SK-N-SH treated with all-trans-retinoic acid at 6 μM for 48 hours (cell line): ENCODE measurements around the gene PCIF1.

Experiments used
- ATAC-seq: fragments of 200-7000 bp; cut with Tn5 transposase; 3 replicates; pipeline ENCODE4 v1.9.1; 2020; ENCODE audit warnings: mild to moderate bottlenecking, moderate library complexity
- ARNTL ChIP-seq: fragments of 450-650 bp; formaldehyde crosslinking; IDR thresholded peaks from 2 replicates; pipeline ENCODE4 v1.5.0; 2020; ENCODE audit warnings: low read depth, mild to moderate bottlenecking, moderate library complexity, borderline replicate concordance
- BACH2 ChIP-seq: fragments of 250-450 bp; sonication (Bioruptor Pico); IDR thresholded peaks from 2 replicates; pipeline ENCODE4 v1.9.0; 2021; ENCODE audit warnings: mild to moderate bottlenecking, borderline replicate concordance
- CREB5 ChIP-seq: fragments of 250-450 bp; sonication (Bioruptor Pico); IDR thresholded peaks from 2 replicates; pipeline ENCODE4 v1.5.1; 2020; ENCODE audit warnings: low read depth, mild to moderate bottlenecking, moderate library complexity
- CSDC2 ChIP-seq: fragments of 250-450 bp; sonication (Bioruptor Pico); IDR thresholded peaks from 2 replicates; pipeline ENCODE4 v1.5.0; 2020; ENCODE audit warnings: mild to moderate bottlenecking, moderate library complexity
- CSRNP3 ChIP-seq: fragments of 250-450 bp; sonication (Bioruptor Pico); IDR thresholded peaks from 2 replicates; pipeline ENCODE4 v1.5.1; 2021; ENCODE audit warnings: mild to moderate bottlenecking, moderate library complexity
- ESRRG ChIP-seq: fragments of 250-450 bp; sonication (Bioruptor Pico); IDR thresholded peaks from 2 replicates; pipeline ENCODE4 v1.6.1; 2021; ENCODE audit warnings: mild to moderate bottlenecking
- GLIS3 ChIP-seq: fragments of 250-450 bp; sonication (Bioruptor Pico); IDR thresholded peaks from 2 replicates; pipeline ENCODE4 v1.5.0; 2020; ENCODE audit warnings: mild to moderate bottlenecking, moderate library complexity
- ISL1 ChIP-seq: fragments of 250-450 bp; sonication (Bioruptor Pico); IDR thresholded peaks from 2 replicates; pipeline ENCODE4 v2.1.2; 2022; ENCODE audit warnings: mild to moderate bottlenecking, moderate library complexity
- OSR1 ChIP-seq: fragments of 250-450 bp; sonication (Bioruptor Pico); IDR thresholded peaks from 2 replicates; pipeline ENCODE4 v1.8.0; 2022; ENCODE audit warnings: moderate library complexity, mild to moderate bottlenecking, inconsistent platforms
- PPARA ChIP-seq: fragments of 250-450 bp; sonication (Bioruptor Pico); IDR thresholded peaks from 2 replicates; pipeline ENCODE4 v1.5.0; 2020; ENCODE audit warnings: mild to moderate bottlenecking, borderline replicate concordance
- RARB ChIP-seq: fragments of 250-450 bp; sonication (Bioruptor Pico); IDR thresholded peaks from 2 replicates; pipeline ENCODE4 v1.8.0; 2021; ENCODE audit warnings: mild to moderate bottlenecking, moderate library complexity
- TCF4 ChIP-seq: fragments of 250-450 bp; sonication (Bioruptor Pico); IDR thresholded peaks from 2 replicates; pipeline ENCODE4 v1.8.0; 2021; ENCODE audit warnings: mild to moderate bottlenecking, moderate library complexity, borderline replicate concordance
- TOX ChIP-seq: fragments of 250-450 bp; sonication (Bioruptor Pico); IDR thresholded peaks from 2 replicates; pipeline ENCODE4 v1.8.0; 2021; ENCODE audit warnings: mild to moderate bottlenecking, moderate library complexity, borderline replicate concordance
- ZC3H10 ChIP-seq: fragments of 250-450 bp; sonication (Bioruptor Pico); IDR thresholded peaks from 2 replicates; pipeline ENCODE4 v1.5.1; 2021; ENCODE audit warnings: mild to moderate bottlenecking, moderate library complexity
- ZFP3 ChIP-seq: fragments of 250-450 bp; sonication (Bioruptor Pico); IDR thresholded peaks from 2 replicates; pipeline ENCODE4 v1.5.0; 2020; ENCODE audit warnings: mild to moderate bottlenecking, moderate library complexity
- ZFP30 ChIP-seq: fragments of 450-650 bp; formaldehyde crosslinking; IDR thresholded peaks from 2 replicates; pipeline ENCODE4 v1.5.0; 2022; ENCODE audit warnings: mild to moderate bottlenecking, moderate library complexity
- ZNF565 ChIP-seq: fragments of 450-650 bp; formaldehyde crosslinking; conservative IDR thresholded peaks from 2 replicates; pipeline ENCODE4 v1.5.0; 2020; ENCODE audit warnings: low read depth, mild to moderate bottlenecking, moderate library complexity
- ZNF70 ChIP-seq: fragments of 450-650 bp; formaldehyde crosslinking; IDR thresholded peaks from 2 replicates; pipeline ENCODE4 v1.5.0; 2020; ENCODE audit warnings: mild to moderate bottlenecking, moderate library complexity
- ZNF8 ChIP-seq: fragments of 450-650 bp; formaldehyde crosslinking; IDR thresholded peaks from 2 replicates; pipeline ENCODE4 v1.5.0; 2020; ENCODE audit warnings: mild to moderate bottlenecking, moderate library complexity
- TF ChIP-seq, protein P1 (sequence below): fragments of 250-450 bp; sonication (Bioruptor Pico); IDR thresholded peaks from 2 replicates; pipeline ENCODE4 v1.8.0; 2020; ENCODE audit warnings: mild to moderate bottlenecking, moderate library complexity, borderline replicate concordance
- TF ChIP-seq, protein P2 (sequence below): fragments of 250-450 bp; sonication (Bioruptor Pico); IDR thresholded peaks from 2 replicates; pipeline ENCODE4 v1.5.0; 2020; ENCODE audit warnings: mild to moderate bottlenecking, moderate library complexity

The PCIF1 gene

GRCh38 chr20:45944151-45944964, 9.9 kb downstream of the PCIF1 start:
- no peak for ATAC-seq
- no peak for TF ChIP-seq ARNTL (CRISPR knock-in tag)
- TF ChIP-seq CSRNP3 (CRISPR knock-in tag) = no peak
- no peak for TF ChIP-seq CSDC2 (CRISPR knock-in tag)
- no peak for TF ChIP-seq PPARA (CRISPR knock-in tag)
- TF ChIP-seq ISL1 = no peak
- TF ChIP-seq ZFP30 (CRISPR knock-in tag) = no peak
- TF ChIP-seq, protein P1, sequence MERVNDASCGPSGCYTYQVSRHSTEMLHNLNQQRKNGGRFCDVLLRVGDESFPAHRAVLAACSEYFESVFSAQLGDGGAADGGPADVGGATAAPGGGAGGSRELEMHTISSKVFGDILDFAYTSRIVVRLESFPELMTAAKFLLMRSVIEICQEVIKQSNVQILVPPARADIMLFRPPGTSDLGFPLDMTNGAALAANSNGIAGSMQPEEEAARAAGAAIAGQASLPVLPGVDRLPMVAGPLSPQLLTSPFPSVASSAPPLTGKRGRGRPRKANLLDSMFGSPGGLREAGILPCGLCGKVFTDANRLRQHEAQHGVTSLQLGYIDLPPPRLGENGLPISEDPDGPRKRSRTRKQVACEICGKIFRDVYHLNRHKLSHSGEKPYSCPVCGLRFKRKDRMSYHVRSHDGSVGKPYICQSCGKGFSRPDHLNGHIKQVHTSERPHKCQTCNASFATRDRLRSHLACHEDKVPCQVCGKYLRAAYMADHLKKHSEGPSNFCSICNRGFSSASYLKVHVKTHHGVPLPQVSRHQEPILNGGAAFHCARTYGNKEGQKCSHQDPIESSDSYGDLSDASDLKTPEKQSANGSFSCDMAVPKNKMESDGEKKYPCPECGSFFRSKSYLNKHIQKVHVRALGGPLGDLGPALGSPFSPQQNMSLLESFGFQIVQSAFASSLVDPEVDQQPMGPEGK (CRISPR knock-in tag) = no peak
- no peak for TF ChIP-seq TOX (CRISPR knock-in tag)

GRCh38 chr20:45944965-45945677, 10.6 kb downstream of the PCIF1 start:
- TF ChIP-seq CREB5 (CRISPR knock-in tag) (no peak), ZFP30 (CRISPR knock-in tag) (no peak), ZNF8 (CRISPR knock-in tag) (no peak), ZNF565 (CRISPR knock-in tag) (no peak), OSR1 (CRISPR knock-in tag) (no peak), ESRRG (CRISPR knock-in tag) (no peak), TCF4 (CRISPR knock-in tag) (no peak), BACH2 (CRISPR knock-in tag) (no peak), ZNF70 (CRISPR knock-in tag) (no peak), ARNTL (CRISPR knock-in tag) (no peak), PPARA (CRISPR knock-in tag) (no peak), TOX (CRISPR knock-in tag) (no peak), CSDC2 (CRISPR knock-in tag) (no peak), ISL1 (no peak), ZC3H10 (CRISPR knock-in tag) (no peak), ZFP3 (CRISPR knock-in tag) (no peak), RARB (no peak), GLIS3 (CRISPR knock-in tag) (no peak)
- TF ChIP-seq, protein P2, sequence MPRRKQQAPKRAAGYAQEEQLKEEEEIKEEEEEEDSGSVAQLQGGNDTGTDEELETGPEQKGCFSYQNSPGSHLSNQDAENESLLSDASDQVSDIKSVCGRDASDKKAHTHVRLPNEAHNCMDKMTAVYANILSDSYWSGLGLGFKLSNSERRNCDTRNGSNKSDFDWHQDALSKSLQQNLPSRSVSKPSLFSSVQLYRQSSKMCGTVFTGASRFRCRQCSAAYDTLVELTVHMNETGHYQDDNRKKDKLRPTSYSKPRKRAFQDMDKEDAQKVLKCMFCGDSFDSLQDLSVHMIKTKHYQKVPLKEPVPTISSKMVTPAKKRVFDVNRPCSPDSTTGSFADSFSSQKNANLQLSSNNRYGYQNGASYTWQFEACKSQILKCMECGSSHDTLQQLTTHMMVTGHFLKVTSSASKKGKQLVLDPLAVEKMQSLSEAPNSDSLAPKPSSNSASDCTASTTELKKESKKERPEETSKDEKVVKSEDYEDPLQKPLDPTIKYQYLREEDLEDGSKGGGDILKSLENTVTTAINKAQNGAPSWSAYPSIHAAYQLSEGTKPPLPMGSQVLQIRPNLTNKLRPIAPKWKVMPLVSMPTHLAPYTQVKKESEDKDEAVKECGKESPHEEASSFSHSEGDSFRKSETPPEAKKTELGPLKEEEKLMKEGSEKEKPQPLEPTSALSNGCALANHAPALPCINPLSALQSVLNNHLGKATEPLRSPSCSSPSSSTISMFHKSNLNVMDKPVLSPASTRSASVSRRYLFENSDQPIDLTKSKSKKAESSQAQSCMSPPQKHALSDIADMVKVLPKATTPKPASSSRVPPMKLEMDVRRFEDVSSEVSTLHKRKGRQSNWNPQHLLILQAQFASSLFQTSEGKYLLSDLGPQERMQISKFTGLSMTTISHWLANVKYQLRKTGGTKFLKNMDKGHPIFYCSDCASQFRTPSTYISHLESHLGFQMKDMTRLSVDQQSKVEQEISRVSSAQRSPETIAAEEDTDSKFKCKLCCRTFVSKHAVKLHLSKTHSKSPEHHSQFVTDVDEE (CRISPR knock-in tag) = no peak
- ATAC-seq = no peak

- ATAC-seq = no peak
- TF ChIP-seq ZNF8 (CRISPR knock-in tag) (no peak), TOX (CRISPR knock-in tag) (no peak), RARB (no peak), ZFP3 (CRISPR knock-in tag) (no peak), ZC3H10 (CRISPR knock-in tag) (no peak), GLIS3 (CRISPR knock-in tag) (no peak), TCF4 (CRISPR knock-in tag) (no peak), ESRRG (CRISPR knock-in tag) (no peak), CSRNP3 (CRISPR knock-in tag) (no peak), PPARA (CRISPR knock-in tag) (no peak), CREB5 (CRISPR knock-in tag) (no peak)
- TF ChIP-seq, protein P2 (CRISPR knock-in tag) = no peak
Observed at GRCh38 chr20:45945678-45946148, 11.2 kb downstream of the PCIF1 start.
